Skeletal muscle cell (primary cell): ENCODE data around the gene SECTM1.
A peak's percentile ranks its signal among the peaks of the same experiment; 100 is the strongest.

Experiments
- DNase-seq: peaks from one replicate; pipeline ENCODE4 v3.0.0-alpha.2; 2010; ENCODE audit warnings: low read depth
- H3K4me3 ChIP-seq: 2 replicates; pipeline ENCODE4 v1.5.1; 2011; ENCODE audit warnings: low read depth, mild to moderate bottlenecking, control low read depth, low read length, moderate library complexity

SECTM1 gene

GRCh38 chr17:82291582-82292250 is 41.9 kb downstream of the SECTM1 start:
- H3K4me3 ChIP-seq, result peak overlapping the region; percentile 77
- DNase-seq, result no peak

- no peak for DNase-seq
- H3K4me3 ChIP-seq, result no peak overlapping the region
These were observed 45.4 kb downstream of the SECTM1 start for GRCh38 chr17:82287868-82288801.

- no peak overlapping the region for H3K4me3 ChIP-seq
- DNase-seq, result no peak
These were observed 46.3 kb downstream of the SECTM1 start for GRCh38 chr17:82287013-82287867.

- DNase-seq, result no peak
- no peak overlapping the region for H3K4me3 ChIP-seq
These were observed 48.4 kb downstream of the SECTM1 start for GRCh38 chr17:82285141-82285540.

- DNase-seq, result peak; percentile 62
These were observed 50.3 kb downstream of the SECTM1 start for GRCh38 chr17:82283208-82283749.

GRCh38 chr17:82282239-82283207 is 51.0 kb downstream of the SECTM1 start:
- no peak overlapping the region for H3K4me3 ChIP-seq
- no peak for DNase-seq

More at GRCh38 chr17:82283208-82283749, 50.3 kb downstream of the SECTM1 start:
- H3K4me3 ChIP-seq, result no peak overlapping the region

GRCh38 chr17:82281502-82282238 is 51.9 kb downstream of the SECTM1 start:
- no peak overlapping the region for H3K4me3 ChIP-seq
- no peak for DNase-seq

GRCh38 chr17:82281076-82281475 is 52.5 kb downstream of the SECTM1 start:
- DNase-seq, result no peak

GRCh38 chr17:82280537-82280936 is 53.0 kb downstream of the SECTM1 start:
- DNase-seq, result no peak
- no peak overlapping the region for H3K4me3 ChIP-seq

More at GRCh38 chr17:82281076-82281475, 52.5 kb downstream of the SECTM1 start:
- H3K4me3 ChIP-seq, result no peak overlapping the region

GRCh38 chr17:82278786-82279391 is 54.7 kb downstream of the SECTM1 start:
- DNase-seq, result no peak
- no peak overlapping the region for H3K4me3 ChIP-seq

- no peak for DNase-seq
These were observed 55.3 kb downstream of the SECTM1 start for GRCh38 chr17:82278308-82278707.

GRCh38 chr17:82277851-82278250 is 55.7 kb downstream of the SECTM1 start:
- no peak overlapping the region for H3K4me3 ChIP-seq
- no peak for DNase-seq

More at GRCh38 chr17:82278308-82278707, 55.3 kb downstream of the SECTM1 start:
- H3K4me3 ChIP-seq, result no peak overlapping the region

GRCh38 chr17:82276938-82277337 is 56.6 kb downstream of the SECTM1 start:
- no peak overlapping the region for H3K4me3 ChIP-seq
- DNase-seq, result no peak

- no peak overlapping the region for H3K4me3 ChIP-seq
- no peak for DNase-seq
These were observed 58.2 kb downstream of the SECTM1 start for GRCh38 chr17:82275326-82275725.

- no peak for DNase-seq
- peak overlapping the region; percentile 78 for H3K4me3 ChIP-seq
These were observed 59.2 kb downstream of the SECTM1 start for GRCh38 chr17:82274134-82275020.
